ENCODE results near the gene PC.

Gene PC

DNA sequence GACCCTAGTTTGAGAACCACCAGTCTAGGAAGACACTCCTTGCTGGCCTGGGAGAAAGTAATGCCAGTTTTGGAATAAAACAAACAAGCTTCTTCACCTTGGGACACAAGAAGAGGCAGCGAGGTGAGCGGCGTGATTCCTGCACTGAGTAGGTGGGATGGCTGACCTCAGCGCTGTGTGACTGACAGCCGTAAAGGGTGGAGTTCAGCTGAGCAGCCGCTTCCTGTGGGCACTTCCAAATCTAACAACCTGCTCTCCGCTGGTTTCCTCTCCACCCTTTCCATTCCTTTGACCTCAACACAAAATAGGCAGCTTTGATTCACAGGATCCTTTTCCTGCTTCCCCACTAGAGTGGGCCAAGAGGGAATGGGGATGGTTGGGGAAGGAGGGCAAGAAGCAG, 45.8 kb downstream of the PC start:
- FAIRE-seq, result no peak
- no peak for DNase-seq (ENCODE audit: low spot score)

GRCh38 chr11:66910669-66911068, 47.5 kb downstream of the PC start:
- FAIRE-seq, result no peak
- no peak for DNase-seq (ENCODE audit: low spot score)

- FAIRE-seq (no peak), DNase-seq (ENCODE audit: low spot score) (no peak)
These were observed 48.2 kb downstream of the PC start for GRCh38 chr11:66910016-66910415.

- no peak for FAIRE-seq
- DNase-seq (ENCODE audit: low spot score), result no peak
These were observed 49.0 kb downstream of the PC start for GRCh38 chr11:66909181-66909580.

DNA sequence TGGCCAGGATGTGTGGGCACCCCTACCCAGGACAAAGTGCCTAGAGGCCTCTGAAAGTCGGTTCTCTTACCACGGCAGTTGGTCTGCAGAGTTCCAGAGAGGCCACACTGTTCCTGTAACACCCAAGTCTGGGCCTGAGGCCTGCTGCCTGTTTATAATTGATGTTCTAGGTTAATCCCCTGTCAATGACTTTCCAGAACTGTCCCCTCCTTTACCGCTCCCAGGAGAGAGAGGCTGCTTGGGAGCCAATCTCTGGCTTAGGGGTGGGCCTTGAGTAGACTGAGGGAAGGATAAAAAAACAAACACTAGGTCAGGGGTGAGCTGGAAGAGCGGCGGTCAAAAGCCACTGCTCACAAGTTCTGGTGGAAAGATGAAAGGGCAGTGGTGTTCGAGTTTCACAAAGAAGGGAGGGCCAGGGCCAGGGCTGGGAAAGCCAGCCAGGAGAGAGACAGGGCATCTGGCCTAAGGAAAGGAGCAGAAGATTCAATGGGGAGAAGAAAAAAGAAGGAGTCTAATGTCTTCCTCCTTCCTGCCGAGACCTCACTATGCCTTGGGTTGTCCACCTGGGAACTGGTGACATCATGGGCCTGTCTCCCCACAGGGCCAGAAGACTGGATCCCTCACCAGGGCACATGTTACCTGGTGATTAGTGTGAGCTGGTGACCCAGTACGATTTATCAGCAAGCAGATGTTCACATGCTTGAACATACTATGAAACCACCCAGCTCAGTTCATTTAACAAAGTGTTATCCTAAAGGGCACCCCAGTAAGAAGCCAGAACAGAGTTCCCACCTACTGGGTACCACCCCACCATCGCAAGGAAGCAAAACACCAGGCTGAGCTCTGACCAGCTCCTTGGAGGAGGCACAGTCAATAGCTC, 50.2 kb downstream of the PC start:
- FAIRE-seq (no peak), DNase-seq (ENCODE audit: low spot score) (no peak)

GRCh38 chr11:66906061-66906733, 52.0 kb downstream of the PC start:
- DNase-seq (ENCODE audit: low spot score) (no peak), FAIRE-seq (no peak)

DNA sequence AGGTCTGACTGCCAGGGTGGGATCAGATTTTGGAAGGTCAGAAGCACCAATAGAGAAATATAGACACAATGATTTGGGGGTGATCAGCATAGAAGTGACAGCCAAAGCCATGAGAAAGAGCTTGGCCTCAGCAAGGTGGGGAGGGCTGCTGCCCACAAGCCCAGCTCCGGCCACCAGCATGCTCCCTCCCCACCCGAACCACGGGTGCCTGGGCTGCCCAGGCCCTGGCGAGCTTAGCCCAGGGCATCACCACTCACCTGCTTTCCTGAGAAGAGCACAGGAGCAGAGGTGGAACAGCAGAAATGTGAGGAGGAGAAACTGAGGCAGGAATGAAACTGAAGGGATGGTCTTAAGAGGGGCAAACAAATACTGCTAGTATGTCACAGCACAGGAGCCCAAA, 52.6 kb downstream of the PC start:
- DNase-seq (ENCODE audit: low spot score) (no peak), FAIRE-seq (no peak)

DNA sequence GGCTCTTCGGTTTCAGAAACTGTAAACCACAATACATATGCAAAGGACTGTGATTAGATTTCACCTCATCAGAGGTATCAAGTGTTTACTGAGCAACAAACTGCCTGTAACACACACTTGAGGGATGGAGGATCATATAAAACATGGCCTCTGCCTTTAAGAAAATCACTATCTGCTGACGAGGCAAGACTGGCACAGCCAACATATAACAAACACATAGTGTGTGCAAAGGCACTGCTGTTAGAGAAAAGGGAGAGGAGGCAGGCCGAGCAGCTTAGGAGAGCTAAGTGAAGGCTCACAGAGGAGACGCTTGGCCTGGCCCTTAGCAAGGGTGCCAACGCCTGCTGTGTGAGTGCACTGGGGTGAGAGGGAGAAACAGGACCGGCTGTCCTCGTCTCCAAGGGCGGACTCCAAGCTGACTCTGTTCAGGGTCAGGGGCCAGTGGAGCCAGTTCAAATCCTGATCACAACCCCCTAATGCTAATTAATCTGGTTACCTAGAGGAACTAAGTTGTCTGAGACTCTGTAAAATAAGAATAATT, 53.1 kb downstream of the PC start:
- DNase-seq (ENCODE audit: low spot score) (no peak), FAIRE-seq (no peak)

DNA sequence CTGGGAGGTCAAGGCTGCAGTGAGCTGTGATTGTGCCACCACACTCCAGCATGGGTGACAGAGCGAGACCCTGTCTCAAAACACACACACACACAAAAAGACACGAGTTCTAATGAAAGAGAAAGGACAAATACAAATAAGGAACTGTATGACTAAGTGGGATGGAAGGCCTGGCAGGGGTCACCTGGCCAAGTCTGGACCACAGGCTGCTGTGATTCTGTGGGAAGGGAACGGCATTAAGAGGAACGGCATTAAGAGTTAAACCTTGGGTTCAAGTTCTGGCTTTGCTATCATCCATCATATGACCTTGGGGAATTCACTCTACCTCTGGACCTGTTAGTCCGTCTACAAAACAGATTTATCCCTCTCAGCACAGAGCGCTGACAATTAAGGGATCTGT, 53.6 kb downstream of the PC start:
- DNase-seq (ENCODE audit: low spot score) (no peak), FAIRE-seq (no peak)

DNA sequence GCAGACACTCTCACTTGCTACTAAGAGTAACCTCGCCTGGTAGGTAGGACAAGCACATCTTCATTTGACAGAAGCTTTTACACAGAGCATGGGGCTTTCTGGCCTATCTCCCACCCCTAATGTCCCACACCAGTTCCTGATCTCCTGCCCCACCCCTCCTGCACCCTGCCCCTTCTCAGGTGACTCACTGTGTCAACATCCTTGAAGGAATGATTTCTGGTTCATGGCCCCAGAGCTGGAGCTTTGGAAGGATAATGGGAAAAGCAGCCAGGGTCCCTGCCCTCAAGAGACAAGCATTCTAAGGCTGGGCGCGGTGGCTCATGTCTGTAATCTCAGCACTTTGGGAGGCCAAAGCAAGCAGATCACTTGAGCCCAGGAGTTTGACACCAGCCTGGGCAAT, 54.1 kb downstream of the PC start:
- FAIRE-seq (no peak), DNase-seq (ENCODE audit: low spot score) (no peak)

GRCh38 chr11:66902486-66903177, 55.6 kb downstream of the PC start:
- FAIRE-seq (no peak), DNase-seq (ENCODE audit: low spot score) (no peak)

- FAIRE-seq (no peak), DNase-seq (ENCODE audit: low spot score) (no peak)
These were observed 56.2 kb downstream of the PC start for GRCh38 chr11:66901964-66902390.

DNA sequence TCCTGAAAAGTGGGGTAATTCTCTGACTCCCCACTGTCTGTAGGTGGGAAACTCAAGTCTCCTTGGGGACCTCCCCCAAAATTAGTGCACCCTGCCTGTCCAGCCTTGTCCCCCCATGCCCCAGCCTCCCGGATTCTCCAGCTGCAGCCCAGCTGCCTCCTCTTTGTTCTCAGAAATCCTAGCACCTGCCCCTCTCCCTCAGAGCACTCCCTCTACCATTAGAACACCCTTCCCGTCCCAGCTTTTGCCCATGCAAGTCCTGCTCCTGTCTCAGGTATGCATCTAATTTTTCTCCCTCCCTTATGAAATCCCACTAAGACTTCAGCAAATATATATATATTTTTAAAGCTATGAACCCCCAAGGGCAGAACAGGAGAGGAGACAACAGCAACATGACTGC, 64.0 kb downstream of the PC start:
- FAIRE-seq, result no peak
- DNase-seq (ENCODE audit: low spot score), result no peak

DNA sequence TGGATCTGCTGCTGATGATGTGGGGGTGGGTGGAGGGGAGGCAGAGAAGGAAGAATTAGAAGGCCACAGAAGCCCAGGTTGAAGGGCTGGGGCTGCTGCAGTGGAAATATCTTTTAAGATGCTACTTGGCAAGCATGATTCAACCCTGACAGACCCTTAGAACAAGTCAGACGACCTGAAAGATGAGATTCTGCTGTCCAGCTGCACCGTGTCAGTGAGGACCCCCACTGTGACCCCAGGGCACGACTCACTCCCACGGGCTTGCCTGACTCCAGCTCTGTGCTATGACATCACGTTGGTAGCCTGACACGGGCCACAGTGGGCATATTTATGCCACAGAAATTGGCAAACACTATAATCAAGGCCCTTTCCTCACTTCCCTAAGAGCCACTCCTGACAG, 65.3 kb downstream of the PC start:
- DNase-seq (ENCODE audit: low spot score) (peak; percentile 21), FAIRE-seq (no peak)

DNA sequence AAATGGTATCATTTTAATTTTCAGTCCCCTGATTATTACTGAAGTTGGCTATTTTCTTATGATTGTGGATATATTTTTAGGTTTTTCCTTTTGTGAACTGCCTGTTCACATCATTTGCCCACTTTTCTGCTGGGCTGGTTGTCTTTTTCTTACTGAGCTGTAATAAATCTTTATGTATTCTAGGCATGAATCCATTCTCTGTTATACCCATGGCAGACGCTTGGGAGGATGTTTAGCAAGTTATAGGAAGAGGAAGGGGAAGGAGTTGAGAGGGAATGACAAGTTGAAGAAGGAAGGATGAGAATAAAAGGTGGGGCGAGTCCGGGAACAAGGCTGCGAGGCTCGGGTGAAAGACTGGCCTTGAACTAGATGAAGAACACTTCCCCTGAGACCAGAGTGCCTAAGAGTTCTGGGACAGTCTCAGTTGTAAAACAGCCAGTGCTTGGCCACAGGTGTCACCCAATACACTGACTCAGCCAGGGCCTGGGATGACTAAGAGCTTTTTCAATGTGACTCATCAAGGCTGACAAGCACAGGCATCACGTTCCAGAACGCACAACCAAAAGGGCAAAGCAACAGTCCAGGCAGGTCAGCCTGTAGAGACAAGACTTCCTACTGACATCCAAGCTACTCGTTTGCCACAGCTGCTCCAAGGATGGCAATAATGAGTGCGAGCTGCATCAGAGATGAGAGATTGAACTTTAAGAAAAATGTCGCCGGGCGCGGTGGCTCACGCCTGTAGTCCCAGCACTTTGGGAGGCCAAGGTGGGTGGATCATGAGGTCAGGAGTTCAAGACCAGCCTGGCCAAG, 66.1 kb downstream of the PC start:
- FAIRE-seq (peak; percentile 88), DNase-seq (ENCODE audit: low spot score) (peak; percentile 96)

GRCh38 chr11:66889960-66890359, 68.2 kb downstream of the PC start:
- FAIRE-seq, result no peak
- DNase-seq (ENCODE audit: low spot score), result no peak

DNA sequence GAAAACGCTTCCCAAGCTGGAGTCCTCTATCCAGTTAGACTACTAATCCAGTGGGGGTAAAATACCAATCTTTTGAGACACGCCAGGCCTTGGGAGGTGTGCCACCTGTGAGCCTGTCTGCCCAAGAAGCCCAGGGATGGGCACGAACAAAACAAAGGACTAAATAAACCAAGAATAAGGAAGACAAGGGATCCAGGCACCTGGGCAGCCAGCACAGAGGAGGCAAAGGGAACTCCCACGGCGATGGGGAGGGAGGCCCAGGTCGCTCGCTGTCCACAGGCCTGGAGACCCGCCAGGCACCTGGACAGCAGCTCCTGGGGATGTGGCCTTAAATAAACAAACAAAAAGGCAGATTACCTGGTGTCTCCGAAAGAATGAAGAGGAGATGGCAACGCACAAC, 69.9 kb downstream of the PC start:
- no peak for FAIRE-seq
- DNase-seq (ENCODE audit: low spot score), result no peak

DNA sequence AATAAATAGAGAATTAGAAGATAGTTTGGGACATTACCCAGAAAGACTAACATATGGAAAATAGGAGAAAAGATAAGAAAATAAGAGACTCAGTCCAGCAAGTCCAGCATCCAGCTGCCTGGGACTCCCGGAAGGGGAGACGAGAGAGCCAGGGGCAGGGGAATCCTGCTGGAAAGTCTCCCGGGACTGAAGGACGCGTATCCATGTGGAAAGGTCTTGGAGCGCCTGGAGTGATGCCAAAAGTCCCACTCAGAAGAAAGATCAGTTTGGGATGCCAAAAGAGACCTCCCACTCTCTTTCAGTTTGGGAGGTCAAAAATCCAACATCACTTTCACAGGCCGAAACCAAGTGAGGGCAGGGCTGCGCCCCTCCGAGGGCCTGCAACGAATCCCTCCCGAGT, 70.7 kb downstream of the PC start:
- FAIRE-seq (no peak), DNase-seq (ENCODE audit: low spot score) (no peak)

DNA sequence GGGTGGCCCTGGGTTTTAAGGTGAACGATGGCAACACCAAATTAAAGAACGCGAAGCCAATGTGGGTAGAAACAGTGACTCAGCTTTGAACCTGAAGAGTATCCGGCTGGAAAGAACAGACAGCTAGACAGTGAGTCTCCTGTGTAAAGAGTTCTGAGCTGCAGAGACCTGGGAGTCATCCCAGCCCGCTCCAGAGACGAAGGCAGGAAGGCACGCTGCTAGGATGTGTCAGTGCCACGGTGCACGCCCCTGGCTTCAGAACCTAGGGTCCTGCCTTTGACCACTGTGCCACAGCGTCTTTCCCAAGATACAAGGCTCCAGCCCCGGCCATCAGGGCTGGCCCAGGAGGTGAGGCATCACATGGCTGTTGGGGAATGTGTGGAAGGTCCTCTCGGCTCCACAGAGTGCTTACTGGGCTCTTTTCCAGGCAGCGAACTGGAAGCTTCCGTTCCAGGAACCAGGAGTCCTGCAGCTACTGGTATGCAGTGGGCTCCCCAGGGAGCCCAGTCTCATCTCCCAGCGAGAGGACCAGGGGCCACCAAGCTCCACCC, 71.4 kb downstream of the PC start:
- FAIRE-seq, result peak; percentile 81
- peak; percentile 90 for DNase-seq (ENCODE audit: low spot score)

DNA sequence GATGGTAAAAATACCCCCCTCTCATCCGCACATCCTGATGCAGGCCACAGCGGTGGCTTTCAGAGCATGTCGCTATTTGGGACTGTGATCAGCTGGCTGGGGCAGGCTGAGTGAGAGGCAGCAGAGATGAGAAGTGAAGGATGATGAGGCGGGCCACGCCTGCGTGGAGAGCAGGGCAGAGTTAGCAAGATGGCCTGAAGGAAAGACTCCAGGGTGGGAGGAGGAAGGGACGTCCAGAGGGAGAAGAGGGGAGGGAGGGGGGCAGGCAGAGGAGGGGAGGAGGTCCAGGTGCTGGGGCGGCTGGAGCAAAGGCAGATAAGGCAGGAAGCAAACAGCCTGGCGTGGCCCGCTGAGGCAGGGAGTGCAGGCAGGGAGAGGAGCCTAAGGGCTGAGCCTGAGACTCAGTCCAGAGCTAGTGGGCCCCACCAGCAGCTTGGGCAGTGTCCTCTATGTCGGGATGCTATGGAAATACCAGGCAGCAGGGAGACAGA, 72.2 kb downstream of the PC start:
- no peak for FAIRE-seq
- DNase-seq (ENCODE audit: low spot score), result no peak

DNA sequence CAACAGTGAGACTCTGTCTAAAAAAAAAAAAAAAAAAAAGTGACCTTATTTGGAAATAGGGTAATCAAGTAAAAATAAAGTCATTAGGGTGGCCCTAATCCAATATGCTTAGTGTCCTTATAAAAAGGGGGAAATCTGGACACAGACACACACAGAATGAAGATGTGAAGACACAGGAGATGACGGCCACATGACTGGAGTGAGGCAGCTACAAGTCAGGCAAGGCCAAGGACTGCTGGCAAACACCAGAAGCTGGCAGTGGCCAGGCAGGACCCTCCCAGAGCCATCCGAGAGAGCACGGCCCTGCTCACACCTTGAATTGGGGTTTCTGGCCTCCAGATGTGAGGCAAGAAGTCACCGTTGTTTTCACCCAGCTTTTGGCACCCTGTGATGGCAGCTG, 72.7 kb downstream of the PC start:
- DNase-seq (ENCODE audit: low spot score), result no peak
- FAIRE-seq, result no peak

Measured in RCC 7860 (cell line).